Lower leg skin (tissue), 4 donors: ENCODE measurements around the gene LAD1. TPM values are rescaled to one million over a fixed set of nuclear protein-coding genes. Genes with fewer than 3 reads are reported as not detected.

ENCODE experiments used
- DNase-seq, 2 donors: peaks; one replicate each; pipeline ENCODE4 v3.0.0-alpha.2; 2019; ENCODE audit warnings: low spot score in 2 of 2
- H3K4me3 ChIP-seq: fragments of 200-600 bp; sonication (generic); 2 replicates; pipeline ENCODE4 v1.5.1; 2017; ENCODE audit warnings: mild to moderate bottlenecking, low read depth; ENCODE audit not compliant: poor library complexity, severe bottlenecking
- POLR2A ChIP-seq, 2 donors: fragments of 450-650 bp; IDR thresholded peaks; one replicate each; pipeline ENCODE4 v1.6.1; 2016 to 2017; ENCODE audit warnings: antibody characterized with exemption in 2 of 2, mild to moderate bottlenecking in 1 of 2, moderate library complexity in 1 of 2
- WGBS, 2 donors: methylation state at CpG; one replicate each; pipeline ENCODE4 v1.1.5; 2018; 5-methylcytosine and 5-hydroxymethylcytosine counted together
- intact Hi-C: fragments of 100-400 bp; cut with DNase I; formaldehyde crosslinking; loops from one replicate; pipeline ENCODE4 v1.15.0; 2023; ENCODE audit warnings: low total_unique reads
- total RNA-seq, 4 donors: library from RNA; depleted of rRNA; stranded (reverse); fragments of >200 nt; gene quantifications; one replicate each; pipeline ENCODE4 v1.1.0, GENCODE V29; 2016
- TF ChIP-seq, protein P1 (sequence below), 3 donors: fragments of 450-650 bp; IDR thresholded peaks; one replicate each; pipeline ENCODE4 v1.5.1; 2016; ENCODE audit warnings: antibody characterized with exemption in 3 of 3, mild to moderate bottlenecking in 3 of 3, moderate library complexity in 2 of 3

Gene LAD1
- total RNA-seq, 4 donors from 2014 or later = 271 to 336 (median 291) TPM

DNA sequence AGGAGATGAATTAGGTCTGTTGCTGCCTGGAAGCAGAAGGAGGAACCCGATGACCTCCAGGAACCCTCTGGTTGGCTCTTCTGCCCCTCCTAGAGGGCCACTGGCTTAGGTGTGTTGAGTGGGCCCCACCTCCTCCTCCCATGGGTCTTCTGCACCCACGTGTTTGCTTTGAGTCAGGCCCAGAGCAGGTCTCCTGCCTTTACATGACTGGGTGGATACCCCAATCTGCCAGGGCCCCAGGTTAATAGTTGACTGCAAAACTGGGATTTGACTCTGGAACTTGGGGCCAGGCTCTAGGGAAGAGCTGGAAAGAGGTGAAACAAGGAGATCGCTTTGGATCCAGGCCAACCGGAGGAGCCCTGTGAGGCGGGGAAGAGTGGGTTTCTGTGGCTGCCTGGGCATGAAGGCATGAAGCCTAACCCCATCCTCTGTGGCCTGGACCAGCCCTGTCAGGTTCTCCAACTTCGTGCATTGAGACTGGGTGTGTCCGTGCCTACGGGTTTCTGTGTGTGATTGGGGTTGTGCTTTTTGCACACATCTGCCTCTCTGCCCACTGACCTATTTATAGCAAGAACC is 7.8 kb upstream of the LAD1 start:
- TF ChIP-seq, protein P1, sequence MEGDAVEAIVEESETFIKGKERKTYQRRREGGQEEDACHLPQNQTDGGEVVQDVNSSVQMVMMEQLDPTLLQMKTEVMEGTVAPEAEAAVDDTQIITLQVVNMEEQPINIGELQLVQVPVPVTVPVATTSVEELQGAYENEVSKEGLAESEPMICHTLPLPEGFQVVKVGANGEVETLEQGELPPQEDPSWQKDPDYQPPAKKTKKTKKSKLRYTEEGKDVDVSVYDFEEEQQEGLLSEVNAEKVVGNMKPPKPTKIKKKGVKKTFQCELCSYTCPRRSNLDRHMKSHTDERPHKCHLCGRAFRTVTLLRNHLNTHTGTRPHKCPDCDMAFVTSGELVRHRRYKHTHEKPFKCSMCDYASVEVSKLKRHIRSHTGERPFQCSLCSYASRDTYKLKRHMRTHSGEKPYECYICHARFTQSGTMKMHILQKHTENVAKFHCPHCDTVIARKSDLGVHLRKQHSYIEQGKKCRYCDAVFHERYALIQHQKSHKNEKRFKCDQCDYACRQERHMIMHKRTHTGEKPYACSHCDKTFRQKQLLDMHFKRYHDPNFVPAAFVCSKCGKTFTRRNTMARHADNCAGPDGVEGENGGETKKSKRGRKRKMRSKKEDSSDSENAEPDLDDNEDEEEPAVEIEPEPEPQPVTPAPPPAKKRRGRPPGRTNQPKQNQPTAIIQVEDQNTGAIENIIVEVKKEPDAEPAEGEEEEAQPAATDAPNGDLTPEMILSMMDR (IDR thresholded peaks at IDR 0.05) = no peak
- H3K4me3 ChIP-seq = no peak overlapping the region
- DNase-seq = peak in 1 of 2 donors; percentile 44
- intact Hi-C loops = no loop called here
- WGBS, 2 donors = 54 to 74% methylated on average over 7 to 8 of the region's 8 CpGs

DNA sequence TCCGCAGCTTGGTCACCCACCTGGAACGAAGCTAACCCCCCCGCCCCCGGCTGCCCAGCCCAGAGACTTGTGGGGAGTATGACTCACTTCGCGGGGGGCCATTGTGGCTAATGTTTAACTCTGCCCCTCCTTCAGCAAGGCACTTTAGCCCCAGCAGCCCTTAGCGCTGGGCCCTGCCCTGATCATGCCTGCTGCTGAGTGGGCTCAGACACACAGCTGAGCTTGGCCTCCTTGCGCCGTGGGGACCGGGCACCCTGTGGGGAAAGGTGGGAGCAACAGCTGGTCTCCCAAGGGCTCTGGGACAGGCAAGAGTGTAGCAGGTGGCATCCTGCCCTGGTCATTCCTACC is 6.3 kb upstream of the LAD1 start:
- intact Hi-C loops = no loop called here
- no peak overlapping the region for H3K4me3 ChIP-seq
- WGBS, 2 donors = 69 to 96% methylated on average over 7 of the region's 10 CpGs
- no peak for DNase-seq
- TF ChIP-seq, protein P1 (IDR thresholded peaks at IDR 0.05) = no peak

DNA sequence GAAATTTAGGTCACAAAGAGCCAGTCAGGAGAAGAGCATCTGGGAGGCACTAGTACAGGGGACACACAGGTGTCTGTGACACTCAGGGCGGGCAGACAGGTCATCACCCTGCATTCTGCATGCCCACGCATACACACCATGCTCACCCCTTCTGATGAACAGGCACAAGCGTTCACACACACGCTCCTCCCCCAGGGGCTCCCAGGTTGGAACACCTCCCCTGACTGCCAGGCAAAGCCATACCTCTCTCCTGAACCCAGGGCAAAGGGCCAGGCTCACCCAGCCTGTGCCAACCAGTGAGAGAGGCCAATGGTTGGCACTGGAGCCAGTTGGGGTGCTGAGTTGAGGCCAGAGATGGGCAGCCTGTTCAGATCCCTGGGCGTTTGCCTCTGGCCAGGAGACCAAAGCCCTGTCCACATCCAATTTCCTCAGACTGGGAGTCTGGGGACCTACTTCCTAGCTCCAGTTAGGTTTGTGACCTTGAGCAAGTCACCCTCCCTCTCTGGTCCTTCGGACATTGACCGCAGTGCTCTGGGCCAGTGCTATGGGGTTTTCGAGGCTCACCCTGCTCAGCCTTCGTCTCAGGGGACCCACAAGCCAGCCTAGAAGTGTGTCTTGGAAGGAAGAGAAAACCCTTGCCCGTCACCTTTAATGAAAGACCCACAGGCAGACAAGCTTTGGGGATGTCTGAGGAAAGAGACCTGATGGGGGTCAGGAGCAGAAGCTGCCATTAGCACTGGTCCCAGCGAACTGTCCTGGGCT is 5.8 kb upstream of the LAD1 start:
- DNase-seq = no peak
- TF ChIP-seq POLR2A (IDR thresholded peaks at IDR 0.05) = no peak
- TF ChIP-seq, protein P1 (IDR thresholded peaks at IDR 0.05) = no peak
- intact Hi-C loops = no loop called here
- H3K4me3 ChIP-seq = no peak overlapping the region
- WGBS, 2 donors = 84 to 86% methylated on average over 9 to 11 of the region's 11 CpGs

DNA sequence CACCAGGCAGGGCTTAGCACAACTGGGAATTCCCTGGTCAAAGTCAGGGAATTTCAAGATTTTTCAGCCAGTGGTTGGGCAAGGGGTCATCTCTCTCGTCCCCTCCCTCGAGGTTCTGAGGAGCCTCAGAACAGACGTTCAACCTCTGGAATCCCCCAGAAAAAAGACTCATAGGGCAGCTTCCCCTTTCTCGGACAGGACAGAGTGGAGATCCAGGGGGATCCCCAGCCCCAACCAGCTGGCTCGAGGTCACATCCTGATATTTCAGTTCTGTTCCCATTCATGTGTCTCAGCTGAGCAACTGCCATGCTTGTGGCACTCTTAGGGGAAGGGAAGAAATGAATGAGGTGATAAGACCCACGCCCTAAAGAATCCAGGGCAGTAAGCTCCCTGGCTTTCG is 4.9 kb upstream of the LAD1 start:
- WGBS, 2 donors = 42 to 47% methylated on average over 7 of the region's 7 CpGs
- no peak for DNase-seq
- TF ChIP-seq POLR2A (IDR thresholded peaks at IDR 0.05) = no peak
- TF ChIP-seq, protein P1 (IDR thresholded peaks at IDR 0.05) = no peak
- intact Hi-C loops = no loop called here
- H3K4me3 ChIP-seq = no peak overlapping the region

DNA sequence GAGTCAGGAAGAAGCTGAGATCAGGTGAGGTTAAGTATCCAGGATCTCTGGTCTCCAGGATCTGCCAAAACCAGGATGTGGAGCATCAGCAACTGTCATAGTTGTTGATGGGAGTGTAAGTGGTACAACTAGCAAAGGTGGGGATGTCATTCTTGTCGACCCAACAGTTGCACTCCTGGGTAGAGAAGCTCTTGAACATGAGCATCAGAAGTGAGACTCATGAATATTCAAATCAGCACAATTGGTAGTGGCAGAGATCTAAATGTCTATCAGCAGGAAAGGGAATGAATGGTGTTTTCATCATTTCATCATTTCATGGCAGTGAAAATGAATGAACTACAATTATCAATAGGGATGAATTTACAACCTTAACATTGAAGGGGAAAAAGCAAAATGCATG is 4.2 kb upstream of the LAD1 start:
- TF ChIP-seq, protein P1 (IDR thresholded peaks at IDR 0.05) = no peak
- TF ChIP-seq POLR2A (IDR thresholded peaks at IDR 0.05) = no peak
- no peak overlapping the region for H3K4me3 ChIP-seq
- intact Hi-C loops = no loop called here
- 53 to 67% methylated on average over 1 of the region's 1 CpG for WGBS, 2 donors
- no peak for DNase-seq

DNA sequence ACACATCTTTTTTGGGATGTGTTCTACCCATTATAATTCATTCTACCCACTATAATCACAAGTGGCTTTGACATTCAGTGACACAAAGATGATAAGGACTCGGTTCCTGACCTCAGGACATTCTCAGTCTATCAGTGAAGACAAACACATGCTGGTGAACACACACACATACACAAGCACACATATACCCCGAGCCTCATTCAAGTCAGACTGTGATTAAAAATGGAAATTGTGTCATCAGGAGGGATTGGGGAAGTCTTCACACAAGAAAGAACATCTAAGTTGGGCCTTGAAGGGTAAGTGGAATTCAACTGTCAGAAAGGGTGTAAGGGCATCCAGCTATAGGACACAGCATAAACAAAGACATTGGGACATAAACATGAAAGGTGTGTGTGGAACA is 2.6 kb upstream of the LAD1 start:
- intact Hi-C loops = no loop called here
- no peak for TF ChIP-seq POLR2A (IDR thresholded peaks at IDR 0.05)
- TF ChIP-seq, protein P1 (IDR thresholded peaks at IDR 0.05) = no peak
- 79 to 86% methylated on average over 2 of the region's 2 CpGs for WGBS, 2 donors
- H3K4me3 ChIP-seq = no peak overlapping the region
- DNase-seq = no peak
